Measurements from ENCODE around the gene YKT6.

Gene YKT6

GRCh38 chr7:44261240-44261639 lies 60.5 kb downstream of the YKT6 start:
- DNase-seq = no peak

GRCh38 chr7:44262031-44262430 lies 61.3 kb downstream of the YKT6 start:
- DNase-seq = no peak

DNA sequence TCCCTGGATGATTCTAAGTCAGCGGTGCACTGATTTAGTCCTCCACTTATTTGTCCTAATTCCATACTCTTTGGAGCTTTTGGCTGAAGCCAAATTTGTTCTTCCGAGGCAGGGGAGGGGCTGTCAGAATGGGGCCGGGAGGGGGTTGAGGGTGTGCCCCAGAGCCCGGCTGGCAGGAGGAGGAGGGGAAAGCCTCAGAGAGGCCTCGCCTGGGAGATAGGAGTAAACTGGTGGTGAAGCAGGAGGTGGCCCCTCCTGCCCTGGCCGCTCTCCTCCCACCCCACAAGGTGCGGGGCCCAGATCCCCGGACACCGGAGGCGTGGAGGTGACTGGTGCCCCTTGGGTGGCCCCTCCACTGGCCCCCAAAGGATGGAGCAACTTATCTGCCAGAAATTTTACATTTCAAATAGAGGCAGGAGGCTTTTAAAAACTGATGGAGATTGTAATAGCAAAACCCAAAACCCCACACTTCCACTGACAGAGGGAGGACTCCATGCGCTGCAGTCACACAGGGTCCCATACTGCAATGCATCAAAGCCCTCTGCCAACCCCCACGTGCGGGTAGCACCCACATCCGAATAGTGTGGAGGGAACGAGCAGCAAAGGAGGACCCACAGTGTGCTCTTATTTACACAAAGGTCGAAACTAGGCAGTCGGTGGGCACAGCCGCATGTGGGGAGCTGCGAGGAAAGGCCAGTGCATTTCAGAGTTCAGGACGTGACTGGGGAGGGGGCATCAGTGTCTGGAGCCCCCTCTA lies 62.7 kb downstream of the YKT6 start:
- no peak for DNase-seq
